Fibroblast of lung (primary cell): ENCODE results near the gene PTGR1. TPM values are rescaled to one million over a fixed set of nuclear protein-coding genes. Genes with fewer than 3 reads are reported as not detected.
"Not testable (repeated sequence)": the region's sequence is repeated elsewhere in the genome, so short reads cannot be mapped to it uniquely, and the experiment has no call there.

Experiments used
- DNase-seq, 2 donors: peaks; one replicate each; pipeline versions ENCODE4 v3.0.0 to v3.0.0-alpha.2; 2010; ENCODE audit warnings: low read depth in 2 of 2
- H2AFZ ChIP-seq: 2 replicates; pipeline ENCODE4 v1.5.1; 2012; ENCODE audit warnings: low read length, control low read depth, inconsistent platforms
- H3K27ac ChIP-seq: 2 replicates; pipeline ENCODE4 v1.5.1; 2011; ENCODE audit warnings: low read length, control low read depth; ENCODE audit not compliant: insufficient read depth
- H3K27me3 ChIP-seq: 2 replicates; pipeline ENCODE4 v1.5.1; 2011; ENCODE audit warnings: mild to moderate bottlenecking, low read length; ENCODE audit not compliant: control insufficient read depth, insufficient read depth
- H3K36me3 ChIP-seq: 2 replicates; pipeline ENCODE4 v1.5.1; 2011; ENCODE audit warnings: low read length; ENCODE audit not compliant: control insufficient read depth, insufficient read depth
- H3K4me1 ChIP-seq: 2 replicates; pipeline ENCODE4 v1.5.1; 2011; ENCODE audit warnings: low read length; ENCODE audit not compliant: control insufficient read depth, insufficient read depth; ENCODE audit errors: extremely low read depth
- H3K4me2 ChIP-seq: 2 replicates; pipeline ENCODE4 v1.5.1; 2011; ENCODE audit warnings: low read length, control low read depth; ENCODE audit not compliant: insufficient read depth; ENCODE audit errors: extremely low read depth
- H3K4me3 ChIP-seq, 4 experiments: fragments of 200-600 bp in 1 of 4; sonication (generic) in 1 of 4; replicated peaks in 1 of 4; 2 replicates each; pipeline ENCODE4 v1.5.1; 2011 to 2016; ENCODE audit warnings: low read length in 4 of 4, low read depth in 3 of 4, mild to moderate bottlenecking in 3 of 4, control low read depth in 2 of 4, inconsistent platforms in 1 of 4, mixed read lengths in 1 of 4; ENCODE audit not compliant: insufficient read depth in 1 of 4; ENCODE audit errors: control extremely low read depth in 1 of 4
- H3K79me2 ChIP-seq: 2 replicates; pipeline ENCODE4 v1.5.1; 2012; ENCODE audit warnings: mild to moderate bottlenecking, low read length, inconsistent platforms; ENCODE audit not compliant: control insufficient read depth, insufficient read depth
- H3K9ac ChIP-seq: 2 replicates; pipeline ENCODE4 v1.5.1; 2011; ENCODE audit warnings: mild to moderate bottlenecking, low read length, control low read depth; ENCODE audit not compliant: insufficient read depth
- H3K9me3 ChIP-seq: 2 replicates; pipeline ENCODE4 v1.5.1; 2012; ENCODE audit warnings: low read depth, low read length; ENCODE audit not compliant: control insufficient read depth, insufficient read depth
- H4K20me1 ChIP-seq: 2 replicates; pipeline ENCODE4 v1.5.1; 2011; ENCODE audit warnings: low read length; ENCODE audit not compliant: control insufficient read depth, insufficient read depth; ENCODE audit errors: extremely low read depth
- EZH2 ChIP-seq: IDR thresholded peaks from 2 replicates; pipeline ENCODE4 v1.5.1; 2012; ENCODE audit warnings: low read length, control low read depth, mild to moderate bottlenecking; ENCODE audit errors: missing control alignments
- polyA plus RNA-seq, 2 donors: library from polyadenylated mRNA; depleted of rRNA in 1 of 2; stranded (reverse) in 1 of 2; unstranded in 1 of 2; fragments of >200 nt; gene quantifications; 2 replicates each; pipeline ENCODE4 v1.2.1, GENCODE V29; 2011 to 2012; ENCODE audit warnings: missing spikeins in 1 of 2
- total RNA-seq: library from RNA; depleted of rRNA; stranded (reverse); fragments of >200 nt; gene quantifications from 2 replicates; pipeline ENCODE4 v1.2.1, GENCODE V29; 2014
- TF ChIP-seq, protein P1 (sequence below), 2 donors: IDR thresholded peaks in 1 of 2; conservative IDR thresholded peaks in 1 of 2; 1 replicate in 1 of 2; 2 replicates in 1 of 2; pipeline ENCODE4 v1.5.1; 2011 to 2012; ENCODE audit warnings: low read length in 2 of 2, control low read depth in 1 of 2, inconsistent platforms in 1 of 2, low read depth in 1 of 2, mild to moderate bottlenecking in 1 of 2

Gene PTGR1
- total and polyA plus RNA-seq, 2 donors (not counting 1 experiment from before 2014, with no cell fraction given), result 126 to 137 TPM

DNA sequence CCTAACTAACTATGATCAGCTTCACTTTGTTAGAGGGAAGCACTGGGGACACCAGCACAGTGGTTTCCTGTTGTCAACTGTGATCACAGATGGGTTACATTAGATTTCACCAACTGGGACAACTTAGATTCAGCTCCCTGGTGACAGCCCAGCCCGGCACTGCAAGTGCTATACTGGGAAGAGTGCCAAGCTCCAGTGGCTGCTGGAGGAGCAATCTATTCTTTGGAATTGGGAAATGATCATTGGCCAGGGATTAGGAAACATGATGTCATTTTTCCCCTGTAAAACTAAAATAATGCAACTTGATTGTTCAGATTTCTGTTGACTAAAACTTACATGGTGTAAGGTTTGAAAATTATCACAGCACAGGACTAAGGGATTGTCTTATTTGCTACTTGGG, 33.2 kb downstream of the PTGR1 start:
- Histone ChIP-seq H3K4me2 (no peak overlapping the region), H3K9ac (no peak overlapping the region), H3K36me3 (peaks cover 11% of the 10 kb centered on the region), H3K79me2 (no peaks in the 10 kb centered on the region), H3K27me3 (no peaks in the 10 kb centered on the region), H3K4me1 (no peaks in the 10 kb centered on the region), H3K4me3 (no peak overlapping the region), H3K9me3 (no peaks in the 10 kb centered on the region), H4K20me1 (no peaks in the 10 kb centered on the region), H3K27ac (no peak overlapping the region), H2AFZ (no peak overlapping the region)
- DNase-seq, result peak in 1 of 2 donors; percentile 42
- no peak for TF ChIP-seq EZH2
- TF ChIP-seq, protein P1, sequence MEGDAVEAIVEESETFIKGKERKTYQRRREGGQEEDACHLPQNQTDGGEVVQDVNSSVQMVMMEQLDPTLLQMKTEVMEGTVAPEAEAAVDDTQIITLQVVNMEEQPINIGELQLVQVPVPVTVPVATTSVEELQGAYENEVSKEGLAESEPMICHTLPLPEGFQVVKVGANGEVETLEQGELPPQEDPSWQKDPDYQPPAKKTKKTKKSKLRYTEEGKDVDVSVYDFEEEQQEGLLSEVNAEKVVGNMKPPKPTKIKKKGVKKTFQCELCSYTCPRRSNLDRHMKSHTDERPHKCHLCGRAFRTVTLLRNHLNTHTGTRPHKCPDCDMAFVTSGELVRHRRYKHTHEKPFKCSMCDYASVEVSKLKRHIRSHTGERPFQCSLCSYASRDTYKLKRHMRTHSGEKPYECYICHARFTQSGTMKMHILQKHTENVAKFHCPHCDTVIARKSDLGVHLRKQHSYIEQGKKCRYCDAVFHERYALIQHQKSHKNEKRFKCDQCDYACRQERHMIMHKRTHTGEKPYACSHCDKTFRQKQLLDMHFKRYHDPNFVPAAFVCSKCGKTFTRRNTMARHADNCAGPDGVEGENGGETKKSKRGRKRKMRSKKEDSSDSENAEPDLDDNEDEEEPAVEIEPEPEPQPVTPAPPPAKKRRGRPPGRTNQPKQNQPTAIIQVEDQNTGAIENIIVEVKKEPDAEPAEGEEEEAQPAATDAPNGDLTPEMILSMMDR (conservative IDR thresholded peaks at IDR 0.05 in 1 of 2, IDR thresholded peaks at IDR 0.05 in 1 of 2; ENCODE audit: low read depth in 1 of 2, low read length in 2 of 2), result no peak

GRCh38 chr9:111561165-111561719, 38.2 kb downstream of the PTGR1 start:
- Histone ChIP-seq H3K27ac (no peak overlapping the region), H3K79me2 (no peaks in the 10 kb centered on the region), H3K4me3 (no peak overlapping the region), H3K36me3 (peaks cover 2% of the 10 kb centered on the region), H4K20me1 (no peaks in the 10 kb centered on the region), H3K9ac (no peak overlapping the region), H2AFZ (no peak overlapping the region), H3K9me3 (no peaks in the 10 kb centered on the region), H3K4me2 (no peak overlapping the region), H3K4me1 (no peaks in the 10 kb centered on the region), H3K27me3 (no peaks in the 10 kb centered on the region)
- TF ChIP-seq, protein P1 (conservative IDR thresholded peaks at IDR 0.05 in 1 of 2, IDR thresholded peaks at IDR 0.05 in 1 of 2; ENCODE audit: low read depth in 1 of 2, low read length in 2 of 2), result peak in 1 of 2 donors; percentile 2
- no peak for TF ChIP-seq EZH2
- DNase-seq, result no peak

DNA sequence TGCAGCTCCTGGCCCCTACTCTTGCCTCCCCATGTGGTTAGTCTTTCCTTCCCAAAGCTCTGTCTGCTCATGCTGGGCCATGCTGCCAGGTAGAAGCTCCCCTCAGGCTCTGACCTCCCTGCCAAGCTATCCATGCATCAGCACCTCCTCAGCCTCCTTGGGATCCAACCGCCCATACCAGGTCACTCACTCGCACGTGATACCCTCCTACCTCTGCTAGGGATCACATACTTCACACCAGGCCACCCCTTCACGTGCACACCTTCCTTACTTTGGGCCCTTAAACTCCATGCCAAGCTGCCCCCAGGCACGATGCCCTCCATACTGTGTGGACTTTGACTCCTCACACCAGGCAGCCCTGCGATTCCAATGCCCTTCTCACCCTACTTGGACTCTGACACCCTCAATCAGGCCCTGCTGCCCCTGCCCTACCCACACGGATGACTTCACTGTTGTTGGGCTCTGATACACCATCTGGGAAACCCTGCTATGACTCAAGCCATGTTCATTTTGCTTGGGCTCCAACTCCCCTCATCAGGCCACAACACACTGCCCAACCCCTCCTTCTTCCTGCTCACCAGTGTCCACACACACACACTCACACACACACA, 40.3 kb downstream of the PTGR1 start:
- no peaks in the 10 kb centered on the region for H3K9me3 ChIP-seq
- H3K9ac ChIP-seq, result no peak overlapping the region
- no peaks in the 10 kb centered on the region for H3K79me2 ChIP-seq
- TF ChIP-seq EZH2, result no peak
- TF ChIP-seq, protein P1 (conservative IDR thresholded peaks at IDR 0.05 in 1 of 2, IDR thresholded peaks at IDR 0.05 in 1 of 2; ENCODE audit: low read depth in 1 of 2, low read length in 2 of 2), result no peak
- H3K36me3 ChIP-seq, result peaks cover 2% of the 10 kb centered on the region
- H3K27ac ChIP-seq, result no peak overlapping the region
- no peaks in the 10 kb centered on the region for H4K20me1 ChIP-seq
- H2AFZ ChIP-seq, result no peak overlapping the region
- H3K4me3 ChIP-seq, result no peak overlapping the region
- no peak overlapping the region for H3K4me2 ChIP-seq
- no peaks in the 10 kb centered on the region for H3K27me3 ChIP-seq
- peak; percentile 48 to 73 for DNase-seq
- H3K4me1 ChIP-seq, result no peaks in the 10 kb centered on the region

DNA sequence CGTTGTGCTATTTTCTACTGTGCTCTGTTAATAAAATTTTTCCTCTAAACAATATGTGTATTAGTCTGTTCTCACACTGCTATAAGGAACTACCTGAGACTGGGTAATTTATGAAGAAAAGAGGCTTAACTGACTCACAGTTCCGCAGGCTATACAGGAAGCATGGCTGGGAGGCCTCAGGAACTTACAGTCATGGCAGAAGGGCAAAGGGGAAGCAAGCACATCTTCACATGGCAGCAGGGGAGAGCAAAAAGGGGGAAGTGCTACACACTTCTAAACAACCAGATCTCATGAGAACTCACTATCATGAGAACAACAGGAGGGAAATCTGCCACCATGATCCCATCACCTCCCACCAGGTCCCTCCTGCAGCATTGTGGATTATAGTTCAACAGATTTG, 44.0 kb downstream of the PTGR1 start:
- not testable (repeated sequence) for H2AFZ ChIP-seq, DNase-seq, H3K9ac ChIP-seq, H3K27me3 ChIP-seq, H3K4me3 ChIP-seq, H3K36me3 ChIP-seq, H3K4me1 ChIP-seq, H3K9me3 ChIP-seq, H3K79me2 ChIP-seq, H4K20me1 ChIP-seq, H3K4me2 ChIP-seq, H3K27ac ChIP-seq
